Osteoblast (primary cell): ENCODE measurements around the gene CACNA1I. TPM values are rescaled to one million over a fixed set of nuclear protein-coding genes. Genes with fewer than 3 reads are reported as not detected.

Experiments
- DNase-seq: peaks from one replicate; pipeline ENCODE4 v3.0.0; 2011; ENCODE audit warnings: low spot score, mixed read lengths; ENCODE audit not compliant: insufficient read length; ENCODE audit errors: missing footprints
- H2AFZ ChIP-seq: 2 replicates; pipeline ENCODE4 v1.6.0; 2011; ENCODE audit warnings: mild to moderate bottlenecking, low read length
- H3K27ac ChIP-seq: 2 replicates; pipeline ENCODE4 v1.5.1; 2011; ENCODE audit warnings: mild to moderate bottlenecking, low read depth, low read length, moderate library complexity
- H3K27me3 ChIP-seq: 2 replicates; pipeline ENCODE4 v1.6.0; 2012; ENCODE audit warnings: mild to moderate bottlenecking, control low read depth, inconsistent platforms, low read length, moderate library complexity; ENCODE audit not compliant: insufficient read depth
- H3K36me3 ChIP-seq: 2 replicates; pipeline ENCODE4 v1.5.1; 2011; ENCODE audit warnings: mild to moderate bottlenecking, low read length, control low read depth, moderate library complexity; ENCODE audit not compliant: insufficient read depth
- H3K4me1 ChIP-seq: 2 replicates; pipeline ENCODE4 v1.5.1; 2011; ENCODE audit warnings: mild to moderate bottlenecking, low read length, control low read depth, moderate library complexity; ENCODE audit not compliant: insufficient read depth
- H3K4me2 ChIP-seq: 2 replicates; pipeline ENCODE4 v1.6.0; 2011; ENCODE audit warnings: mild to moderate bottlenecking, low read length; ENCODE audit not compliant: insufficient read depth
- H3K4me3 ChIP-seq: fragments of 200-600 bp; sonication (generic); 3 replicates; pipeline ENCODE4 v1.5.1; 2012; ENCODE audit warnings: mild to moderate bottlenecking, low read length, inconsistent platforms; ENCODE audit not compliant: insufficient read depth
- H3K79me2 ChIP-seq: 2 replicates; pipeline ENCODE4 v1.6.0; 2012; ENCODE audit warnings: mild to moderate bottlenecking, low read length, control low read depth, inconsistent platforms; ENCODE audit not compliant: insufficient read depth
- H3K9me3 ChIP-seq: 2 replicates; pipeline ENCODE4 v1.5.1; 2011; ENCODE audit warnings: low read depth, low read length, control low read depth
- H4K20me1 ChIP-seq: 2 replicates; pipeline ENCODE4 v1.6.0; 2012; ENCODE audit warnings: mild to moderate bottlenecking, low read length, control low read depth; ENCODE audit not compliant: insufficient read depth
- CTCF ChIP-seq: IDR thresholded peaks from 2 replicates; pipeline ENCODE4 v1.5.1; 2011; ENCODE audit warnings: mild to moderate bottlenecking, low read depth, low read length, moderate library complexity; ENCODE audit errors: extremely low read depth
- total RNA-seq: library from RNA; depleted of rRNA; stranded (reverse); fragments of >200 nt; gene quantifications from 2 replicates; pipeline ENCODE4 v1.2.3, GENCODE V29; 2012

Gene CACNA1I
- total RNA-seq, 1 donor: under 0.01 TPM

GRCh38 chr22:39527481-39527961 lies 43.0 kb upstream of the CACNA1I start:
- Histone ChIP-seq H3K27me3 (no peaks in the 10 kb centered on the region), H3K4me2 (no peak overlapping the region), H3K79me2 (peaks cover 64% of the 10 kb centered on the region), H3K9me3 (no peaks in the 10 kb centered on the region), H3K4me1 (peaks cover 24% of the 10 kb centered on the region), H3K4me3 (no peak overlapping the region), H3K27ac (no peak overlapping the region), H3K36me3 (peaks cover 48% of the 10 kb centered on the region), H4K20me1 (peaks cover 74% of the 10 kb centered on the region), H2AFZ (no peak overlapping the region)
- no peak for TF ChIP-seq CTCF
- no peak for DNase-seq

- H3K27ac ChIP-seq: no peak overlapping the region
- H3K36me3 ChIP-seq: peaks cover 42% of the 10 kb centered on the region
- peak; percentile 63 for DNase-seq
- no peaks in the 10 kb centered on the region for H3K9me3 ChIP-seq
- no peak overlapping the region for H2AFZ ChIP-seq
- no peak overlapping the region for H3K4me3 ChIP-seq
- TF ChIP-seq CTCF: no peak
- no peaks in the 10 kb centered on the region for H3K27me3 ChIP-seq
- peaks cover 18% of the 10 kb centered on the region for H3K4me1 ChIP-seq
- no peak overlapping the region for H3K4me2 ChIP-seq
- peaks cover 68% of the 10 kb centered on the region for H4K20me1 ChIP-seq
- H3K79me2 ChIP-seq: peaks cover 60% of the 10 kb centered on the region
Observed at GRCh38 chr22:39528080-39528661, 42.4 kb upstream of the CACNA1I start.

- TF ChIP-seq CTCF: peak; percentile 94
- Histone ChIP-seq H3K36me3 (peaks cover 39% of the 10 kb centered on the region), H3K4me3 (no peak overlapping the region), H3K27ac (no peak overlapping the region), H3K9me3 (no peaks in the 10 kb centered on the region), H3K4me1 (peaks cover 16% of the 10 kb centered on the region), H3K27me3 (no peaks in the 10 kb centered on the region), H2AFZ (no peak overlapping the region), H3K79me2 (peaks cover 58% of the 10 kb centered on the region), H4K20me1 (peaks cover 64% of the 10 kb centered on the region), H3K4me2 (no peak overlapping the region)
- peak; percentile 96 for DNase-seq
Observed at GRCh38 chr22:39528681-39529486, 41.7 kb upstream of the CACNA1I start.

GRCh38 chr22:39529487-39529851 lies 41.1 kb upstream of the CACNA1I start:
- peaks cover 55% of the 10 kb centered on the region for H3K79me2 ChIP-seq
- H3K27ac ChIP-seq: no peak overlapping the region
- peaks cover 33% of the 10 kb centered on the region for H3K36me3 ChIP-seq
- no peak overlapping the region for H3K4me2 ChIP-seq
- no peaks in the 10 kb centered on the region for H3K9me3 ChIP-seq
- H3K4me3 ChIP-seq: no peak overlapping the region
- H4K20me1 ChIP-seq: peaks cover 58% of the 10 kb centered on the region
- peaks cover 18% of the 10 kb centered on the region for H3K4me1 ChIP-seq
- DNase-seq: peak; percentile 61
- no peak overlapping the region for H2AFZ ChIP-seq
- TF ChIP-seq CTCF: no peak
- H3K27me3 ChIP-seq: no peaks in the 10 kb centered on the region
